ENCODE data around the gene COQ8B. TPM values are rescaled to one million over a fixed set of nuclear protein-coding genes. Genes with fewer than 3 reads are reported as not detected.

COQ8B gene
- total RNA-seq, 1 donor, result 29.5 TPM

GRCh38 chr19:40700083-40700482, 16.6 kb downstream of the COQ8B start:
- TF ChIP-seq CTCF (IDR thresholded peaks at IDR 0.05; ENCODE audit: insufficient read depth, low read length), result no peak
- DNase-seq (ENCODE audit: low read depth), result no peak

GRCh38 chr19:40697007-40697406, 19.7 kb downstream of the COQ8B start:
- TF ChIP-seq CTCF (IDR thresholded peaks at IDR 0.05; ENCODE audit: insufficient read depth, low read length), result no peak
- no peak overlapping the region for H3K4me3 ChIP-seq (ENCODE audit: low read depth, low read length)
- DNase-seq (ENCODE audit: low read depth), result no peak

More at GRCh38 chr19:40700083-40700482, 16.6 kb downstream of the COQ8B start:
- no peak overlapping the region for H3K4me3 ChIP-seq (ENCODE audit: low read depth, low read length)

GRCh38 chr19:40695881-40696280, 20.8 kb downstream of the COQ8B start:
- DNase-seq (ENCODE audit: low read depth), result no peak
- no peak for TF ChIP-seq CTCF (IDR thresholded peaks at IDR 0.05; ENCODE audit: insufficient read depth, low read length)
- H3K4me3 ChIP-seq (ENCODE audit: low read depth, low read length), result no peak overlapping the region

GRCh38 chr19:40693896-40694295, 22.8 kb downstream of the COQ8B start:
- no peak for TF ChIP-seq CTCF (IDR thresholded peaks at IDR 0.05; ENCODE audit: insufficient read depth, low read length)
- H3K4me3 ChIP-seq (ENCODE audit: low read depth, low read length), result no peak overlapping the region
- no peak for DNase-seq (ENCODE audit: low read depth)

GRCh38 chr19:40693150-40693788, 23.4 kb downstream of the COQ8B start:
- H3K4me3 ChIP-seq (ENCODE audit: low read depth, low read length), result no peak overlapping the region
- TF ChIP-seq CTCF (IDR thresholded peaks at IDR 0.05; ENCODE audit: insufficient read depth, low read length), result no peak

GRCh38 chr19:40692212-40692551, 24.5 kb downstream of the COQ8B start:
- no peak for TF ChIP-seq CTCF (IDR thresholded peaks at IDR 0.05; ENCODE audit: insufficient read depth, low read length)
- no peak for DNase-seq (ENCODE audit: low read depth)
- H3K4me3 ChIP-seq (ENCODE audit: low read depth, low read length), result no peak overlapping the region

More at GRCh38 chr19:40693150-40693788, 23.4 kb downstream of the COQ8B start:
- no peak for DNase-seq (ENCODE audit: low read depth)
